Measurements from ENCODE around the gene PURA. TPM values are rescaled to one million over a fixed set of nuclear protein-coding genes. Genes with fewer than 3 reads are reported as not detected.

Gene PURA
- total RNA-seq, 1 experiment from 2014 or later, result 9.5 TPM

DNA sequence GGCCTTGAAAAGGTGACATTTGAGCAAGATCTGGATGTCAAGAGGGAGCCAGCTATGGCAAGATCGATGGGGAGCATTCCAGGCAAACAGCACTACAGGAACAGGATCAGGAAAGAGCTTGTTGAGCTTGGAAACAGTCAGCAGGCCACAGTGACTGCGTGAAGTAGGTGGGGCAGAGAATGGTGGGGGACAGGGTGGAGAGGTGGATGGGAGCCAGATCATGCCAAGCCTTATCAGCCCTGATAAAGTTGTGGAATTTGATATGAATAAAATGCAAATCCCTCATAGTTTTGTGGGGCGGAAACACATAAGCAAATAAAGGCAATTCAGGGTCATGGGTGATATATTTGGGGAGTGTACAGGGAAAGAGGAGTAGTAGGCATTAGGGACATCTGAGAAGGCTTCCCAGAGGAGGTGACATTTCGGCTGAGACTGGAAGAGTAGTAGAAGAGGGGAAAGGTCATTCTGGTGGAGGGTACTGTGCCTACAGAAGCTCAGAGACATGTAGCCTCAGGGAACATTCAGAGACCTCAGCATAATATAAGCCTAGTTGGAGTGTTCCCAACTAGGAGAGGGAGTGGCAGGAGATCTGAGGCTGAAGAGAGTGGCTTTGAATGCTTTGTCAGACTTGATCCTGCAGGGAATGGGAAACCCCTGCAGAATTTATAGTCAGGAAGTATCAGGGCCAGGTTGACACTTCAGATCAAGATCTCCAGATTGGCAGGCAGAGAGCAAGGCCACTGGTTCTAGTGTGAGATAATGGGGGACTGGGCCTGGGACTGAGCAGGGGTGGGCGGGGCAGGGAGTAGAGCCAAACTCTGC is 51.4 kb downstream of the PURA start:
- BruUV-seq (replicated peaks), result no TSS peak
- no peaks in the 10 kb centered on the region for H3K27me3 ChIP-seq (replicated peaks; ENCODE audit: insufficient read depth, low read depth, low read length, poor library complexity)
- no peak for TF ChIP-seq EZH2 (IDR thresholded peaks at IDR 0.05; ENCODE audit: borderline replicate concordance, low read depth, low read length, poor library complexity, severe bottlenecking)
- TF ChIP-seq, protein P1, sequence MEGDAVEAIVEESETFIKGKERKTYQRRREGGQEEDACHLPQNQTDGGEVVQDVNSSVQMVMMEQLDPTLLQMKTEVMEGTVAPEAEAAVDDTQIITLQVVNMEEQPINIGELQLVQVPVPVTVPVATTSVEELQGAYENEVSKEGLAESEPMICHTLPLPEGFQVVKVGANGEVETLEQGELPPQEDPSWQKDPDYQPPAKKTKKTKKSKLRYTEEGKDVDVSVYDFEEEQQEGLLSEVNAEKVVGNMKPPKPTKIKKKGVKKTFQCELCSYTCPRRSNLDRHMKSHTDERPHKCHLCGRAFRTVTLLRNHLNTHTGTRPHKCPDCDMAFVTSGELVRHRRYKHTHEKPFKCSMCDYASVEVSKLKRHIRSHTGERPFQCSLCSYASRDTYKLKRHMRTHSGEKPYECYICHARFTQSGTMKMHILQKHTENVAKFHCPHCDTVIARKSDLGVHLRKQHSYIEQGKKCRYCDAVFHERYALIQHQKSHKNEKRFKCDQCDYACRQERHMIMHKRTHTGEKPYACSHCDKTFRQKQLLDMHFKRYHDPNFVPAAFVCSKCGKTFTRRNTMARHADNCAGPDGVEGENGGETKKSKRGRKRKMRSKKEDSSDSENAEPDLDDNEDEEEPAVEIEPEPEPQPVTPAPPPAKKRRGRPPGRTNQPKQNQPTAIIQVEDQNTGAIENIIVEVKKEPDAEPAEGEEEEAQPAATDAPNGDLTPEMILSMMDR (conservative IDR thresholded peaks at IDR 0.05; ENCODE audit: low read depth, low read length), result no peak
- DNase-seq (ENCODE audit: low spot score), result no peak
- no peak overlapping the region for H3K4me3 ChIP-seq (ENCODE audit: low read depth, low read length, poor library complexity, severe bottlenecking)
- no peaks in the 10 kb centered on the region for H3K9me3 ChIP-seq (ENCODE audit: low read depth, low read length, poor library complexity, severe bottlenecking)
- H3K4me1 ChIP-seq (ENCODE audit: insufficient read depth, low read length, poor library complexity, severe bottlenecking), result no peaks in the 10 kb centered on the region
- H3K27ac ChIP-seq (ENCODE audit: low read depth, low read length, poor library complexity, severe bottlenecking), result no peak overlapping the region
- POLR2A ChIA-PET (ENCODE audit: low non-redundant PET), result no interaction called here
- CTCF ChIA-PET, result no interaction called here
- intact Hi-C loops (cut with micrococcal nuclease; ENCODE audit: unreplicated experiment), result no loop called here
- no peaks in the 10 kb centered on the region for H3K36me3 ChIP-seq (ENCODE audit: insufficient read depth, low read length, poor library complexity, severe bottlenecking)

DNA sequence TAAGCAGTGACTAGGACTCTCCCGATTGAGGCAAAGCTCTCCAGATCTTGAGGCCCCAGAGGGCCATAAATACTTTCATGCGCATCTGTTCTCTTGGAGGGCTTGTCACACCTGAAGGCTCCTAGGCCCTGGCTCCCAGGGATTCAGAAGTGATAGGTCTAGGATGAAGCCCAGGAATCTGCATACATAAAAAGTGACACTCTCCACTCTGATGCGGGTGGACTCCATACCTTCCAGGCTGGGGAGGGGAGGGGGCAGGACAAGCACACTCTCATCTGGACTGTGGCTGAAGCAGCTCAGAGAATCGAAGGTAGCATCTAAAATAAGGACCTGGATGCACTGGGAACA is 52.0 kb downstream of the PURA start:
- no peak overlapping the region for H3K27ac ChIP-seq (ENCODE audit: low read depth, low read length, poor library complexity, severe bottlenecking)
- no TSS peak for BruUV-seq (replicated peaks)
- no peak for DNase-seq (ENCODE audit: low spot score)
- TF ChIP-seq EZH2 (IDR thresholded peaks at IDR 0.05; ENCODE audit: borderline replicate concordance, low read depth, low read length, poor library complexity, severe bottlenecking), result no peak
- TF ChIP-seq, protein P1 (conservative IDR thresholded peaks at IDR 0.05; ENCODE audit: low read depth, low read length), result no peak
- no peak overlapping the region for H3K4me3 ChIP-seq (ENCODE audit: low read depth, low read length, poor library complexity, severe bottlenecking)
- H3K27me3 ChIP-seq (replicated peaks; ENCODE audit: insufficient read depth, low read depth, low read length, poor library complexity), result no peaks in the 10 kb centered on the region
- H3K9me3 ChIP-seq (ENCODE audit: low read depth, low read length, poor library complexity, severe bottlenecking), result no peaks in the 10 kb centered on the region
- ChIA-PET POLR2A (ENCODE audit: low non-redundant PET) (interaction anchor here (0.6 kb wide), 1 partner anchor 60 kb away, joined by 3 read pairs; no protein-coding TSS in a partner anchor), CTCF (no interaction called here)
- H3K4me1 ChIP-seq (ENCODE audit: insufficient read depth, low read length, poor library complexity, severe bottlenecking), result no peaks in the 10 kb centered on the region
- no peaks in the 10 kb centered on the region for H3K36me3 ChIP-seq (ENCODE audit: insufficient read depth, low read length, poor library complexity, severe bottlenecking)
- intact Hi-C loops (cut with micrococcal nuclease; ENCODE audit: unreplicated experiment), result no loop called here

DNA sequence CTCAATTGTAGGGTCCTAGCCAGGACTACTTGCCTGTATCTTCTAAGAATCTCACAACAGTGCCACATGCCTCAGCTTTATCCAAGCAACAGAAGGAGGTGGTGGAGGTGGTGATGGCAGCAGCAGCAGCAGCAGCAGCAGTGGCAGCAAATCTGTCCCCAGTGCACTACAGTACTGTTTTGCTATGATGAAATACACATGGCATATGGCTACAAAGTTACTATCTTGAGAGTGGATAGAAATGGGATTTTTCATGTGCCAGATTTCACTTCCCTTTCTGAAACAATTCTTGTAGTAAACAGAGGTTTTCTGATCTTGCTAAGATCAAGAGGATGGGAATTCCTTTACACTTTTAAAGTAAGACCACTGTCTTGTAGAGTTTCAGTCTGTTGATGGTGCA is 53.0 kb downstream of the PURA start:
- intact Hi-C loops (cut with micrococcal nuclease; ENCODE audit: unreplicated experiment), result no loop called here
- ChIA-PET POLR2A (ENCODE audit: low non-redundant PET) (no interaction called here), CTCF (no interaction called here)

More for the DNA sequence above, 53.0 kb downstream of the PURA start:
- no peaks in the 10 kb centered on the region for H3K9me3 ChIP-seq (ENCODE audit: low read depth, low read length, poor library complexity, severe bottlenecking)
- H3K4me3 ChIP-seq (ENCODE audit: low read depth, low read length, poor library complexity, severe bottlenecking), result no peak overlapping the region
- BruUV-seq (replicated peaks), result no TSS peak
- no peak for DNase-seq (ENCODE audit: low spot score)
- no peaks in the 10 kb centered on the region for H3K4me1 ChIP-seq (ENCODE audit: insufficient read depth, low read length, poor library complexity, severe bottlenecking)
- TF ChIP-seq EZH2 (IDR thresholded peaks at IDR 0.05; ENCODE audit: borderline replicate concordance, low read depth, low read length, poor library complexity, severe bottlenecking), result no peak
- TF ChIP-seq, protein P1 (conservative IDR thresholded peaks at IDR 0.05; ENCODE audit: low read depth, low read length), result no peak
- H3K36me3 ChIP-seq (ENCODE audit: insufficient read depth, low read length, poor library complexity, severe bottlenecking), result no peaks in the 10 kb centered on the region
- no peak overlapping the region for H3K27ac ChIP-seq (ENCODE audit: low read depth, low read length, poor library complexity, severe bottlenecking)
- H3K27me3 ChIP-seq (replicated peaks; ENCODE audit: insufficient read depth, low read depth, low read length, poor library complexity), result no peaks in the 10 kb centered on the region

Measured in A673 (cell line).